ENCODE measurements around the gene MMAB. TPM values are rescaled to one million over a fixed set of nuclear protein-coding genes. Genes with fewer than 3 reads are reported as not detected.

The MMAB gene
- polyA plus RNA-seq, 2 donors: 42.5 to 50.3 TPM

DNA sequence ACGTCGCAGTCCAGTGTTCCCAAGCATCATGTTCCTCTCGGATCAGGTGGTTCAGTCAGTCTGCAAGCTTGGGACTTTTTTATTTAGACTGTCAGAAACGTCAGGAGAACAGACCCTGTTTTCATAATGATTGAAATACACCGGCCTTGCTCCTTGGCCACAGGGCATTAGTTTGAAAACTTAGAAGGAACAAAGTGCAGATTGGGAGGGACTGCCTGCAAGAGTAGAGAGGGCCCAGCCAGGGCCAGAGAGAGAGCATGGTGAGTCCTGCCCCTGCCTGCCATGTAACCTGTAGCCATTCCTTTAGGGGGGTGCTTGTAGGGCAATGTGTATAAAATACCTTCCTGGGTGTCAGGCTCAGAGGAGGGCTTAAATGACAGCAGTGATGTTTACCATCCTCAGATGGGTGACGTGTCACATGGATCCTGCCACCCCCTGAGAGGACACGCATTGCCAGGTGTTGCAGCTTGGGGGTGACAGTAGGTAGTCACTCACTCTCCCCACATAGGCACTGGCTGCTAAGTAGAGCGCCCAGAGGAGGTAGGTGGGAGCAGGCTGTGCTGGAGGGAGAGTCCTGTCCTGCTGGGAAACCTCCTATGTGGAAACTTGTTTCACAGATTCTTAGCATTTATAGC is 45.7 kb downstream of the MMAB start:
- Histone ChIP-seq H3K27ac (ENCODE audit: low read depth in 2 of 2, low read length in 1 of 2) (no peak overlapping the region), H3K36me3 (ENCODE audit: control insufficient read depth in 2 of 2, insufficient read depth in 2 of 2, low read length in 1 of 2) (peaks cover 18 to 39% of the 10 kb centered on the region in 2 donors), H3K9me3 (ENCODE audit: control insufficient read depth in 2 of 2, insufficient read depth in 1 of 2, low read depth in 1 of 2, low read length in 1 of 2) (no peaks in the 10 kb centered on the region), H3K4me1 (ENCODE audit: control insufficient read depth in 2 of 2, insufficient read depth in 2 of 2, low read length in 1 of 2) (no peaks in the 10 kb centered on the region), H3K4me3 (ENCODE audit: low read depth in 1 of 2, low read length in 2 of 2) (no peak overlapping the region), H3K27me3 (ENCODE audit: control insufficient read depth in 1 of 2, insufficient read depth in 2 of 2, low read length in 2 of 2) (no peaks in the 10 kb centered on the region)
- 83 to 88% methylated on average over 8 of the region's 8 CpGs for WGBS, 2 donors

DNA sequence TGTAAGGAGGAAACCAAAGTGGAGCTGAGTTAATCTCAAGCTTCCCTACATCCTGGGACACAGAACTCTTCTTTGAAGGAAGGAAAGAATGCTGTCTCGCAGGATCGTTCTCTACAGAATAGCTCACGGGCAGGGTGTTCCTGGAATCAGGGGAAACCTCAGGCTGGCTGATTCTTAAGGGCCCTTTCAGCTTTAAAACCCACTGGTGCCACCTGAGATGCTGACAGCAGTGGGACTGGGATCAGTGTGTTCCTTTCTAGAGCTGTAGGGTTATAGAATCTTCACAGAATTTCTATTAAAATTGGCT is 48.1 kb downstream of the MMAB start:
- H3K27ac ChIP-seq (ENCODE audit: low read depth in 2 of 2, low read length in 1 of 2): no peak overlapping the region
- no peaks in the 10 kb centered on the region for H3K4me1 ChIP-seq (ENCODE audit: control insufficient read depth in 2 of 2, insufficient read depth in 2 of 2, low read length in 1 of 2)
- H3K36me3 ChIP-seq (ENCODE audit: control insufficient read depth in 2 of 2, insufficient read depth in 2 of 2, low read length in 1 of 2): peaks cover 24 to 47% of the 10 kb centered on the region in 2 donors
- H3K9me3 ChIP-seq (ENCODE audit: control insufficient read depth in 2 of 2, insufficient read depth in 1 of 2, low read depth in 1 of 2, low read length in 1 of 2): no peaks in the 10 kb centered on the region
- 78 to 84% methylated on average over 3 of the region's 3 CpGs for WGBS, 2 donors
- H3K4me3 ChIP-seq (ENCODE audit: low read depth in 1 of 2, low read length in 2 of 2): no peak overlapping the region
- no peaks in the 10 kb centered on the region for H3K27me3 ChIP-seq (ENCODE audit: control insufficient read depth in 1 of 2, insufficient read depth in 2 of 2, low read length in 2 of 2)

DNA sequence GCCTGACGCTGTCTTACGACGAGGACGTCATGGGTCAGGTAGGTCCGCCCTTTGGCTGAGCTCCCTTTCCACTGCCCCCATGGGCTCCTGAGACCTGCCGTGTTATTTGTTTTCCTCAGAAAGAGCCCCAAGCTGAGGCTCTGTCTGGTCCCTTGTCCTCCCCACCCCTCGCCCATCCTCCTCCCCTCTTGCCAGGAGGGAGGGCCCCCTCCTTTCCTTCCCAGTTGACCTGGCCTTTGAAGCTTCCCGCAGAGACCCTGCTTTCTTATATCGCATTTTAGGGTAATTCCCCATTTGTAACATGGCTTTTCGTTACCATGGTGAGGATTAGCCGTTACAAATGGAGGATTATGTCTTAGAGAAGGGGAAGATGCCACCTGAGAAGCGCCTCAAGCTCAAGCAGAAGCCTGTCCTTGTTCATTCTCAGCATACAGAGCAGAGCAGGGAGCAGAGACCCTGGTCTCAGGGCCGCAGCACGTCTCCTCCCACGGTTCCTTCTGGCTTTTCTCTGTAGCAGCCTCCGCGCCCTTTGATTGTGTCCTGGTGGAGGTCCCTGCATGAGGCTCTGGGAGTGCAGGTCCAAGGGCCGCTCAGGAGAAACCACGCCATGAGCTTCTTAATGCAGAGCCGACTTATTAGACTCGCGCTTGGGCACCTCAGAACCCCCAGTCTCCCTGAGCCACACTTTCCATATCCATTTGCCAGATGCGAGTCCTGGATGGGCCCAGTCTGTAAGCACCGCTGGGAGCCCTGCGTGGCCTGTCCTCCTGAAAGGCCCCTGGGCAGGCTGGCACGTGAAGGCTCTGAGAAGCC is 48.6 kb downstream of the MMAB start:
- Histone ChIP-seq H3K4me1 (ENCODE audit: control insufficient read depth in 2 of 2, insufficient read depth in 2 of 2, low read length in 1 of 2) (no peaks in the 10 kb centered on the region), H3K36me3 (ENCODE audit: control insufficient read depth in 2 of 2, insufficient read depth in 2 of 2, low read length in 1 of 2) (peaks cover 24 to 50% of the 10 kb centered on the region in 2 donors), H3K27me3 (ENCODE audit: control insufficient read depth in 1 of 2, insufficient read depth in 2 of 2, low read length in 2 of 2) (no peaks in the 10 kb centered on the region), H3K9me3 (ENCODE audit: control insufficient read depth in 2 of 2, insufficient read depth in 1 of 2, low read depth in 1 of 2, low read length in 1 of 2) (no peaks in the 10 kb centered on the region), H3K27ac (ENCODE audit: low read depth in 2 of 2, low read length in 1 of 2) (no peak overlapping the region), H3K4me3 (ENCODE audit: low read depth in 1 of 2, low read length in 2 of 2) (no peak overlapping the region)
- 87 to 89% methylated on average over 26 of the region's 26 CpGs for WGBS, 2 donors

DNA sequence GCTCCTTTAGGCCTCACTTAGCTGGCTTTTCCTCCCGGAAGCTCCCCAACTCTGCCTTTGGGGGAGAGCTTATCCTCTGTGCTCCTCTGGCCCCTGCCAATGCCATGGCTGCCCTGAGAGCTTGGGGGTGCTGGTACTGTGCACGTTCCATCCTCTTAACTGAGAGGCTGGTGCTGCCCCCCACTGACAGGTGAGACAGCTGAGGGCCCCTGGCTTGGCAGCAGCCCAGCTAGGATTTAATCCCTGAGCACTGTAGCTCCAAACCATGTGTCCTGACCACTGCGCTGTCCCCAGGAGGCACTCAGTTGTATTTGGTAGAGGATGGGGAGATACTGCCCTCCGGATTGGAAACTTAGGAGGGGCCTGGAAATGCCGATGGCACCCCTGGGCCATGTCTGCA is 49.8 kb downstream of the MMAB start:
- H3K27me3 ChIP-seq (ENCODE audit: control insufficient read depth in 1 of 2, insufficient read depth in 2 of 2, low read length in 2 of 2): no peaks in the 10 kb centered on the region
- H3K4me3 ChIP-seq (ENCODE audit: low read depth in 1 of 2, low read length in 2 of 2): no peak overlapping the region
- no peaks in the 10 kb centered on the region for H3K9me3 ChIP-seq (ENCODE audit: control insufficient read depth in 2 of 2, insufficient read depth in 1 of 2, low read depth in 1 of 2, low read length in 1 of 2)
- WGBS, 2 donors: 92 to 94% methylated on average over 5 of the region's 5 CpGs
- no peaks in the 10 kb centered on the region for H3K4me1 ChIP-seq (ENCODE audit: control insufficient read depth in 2 of 2, insufficient read depth in 2 of 2, low read length in 1 of 2)
- H3K36me3 ChIP-seq (ENCODE audit: control insufficient read depth in 2 of 2, insufficient read depth in 2 of 2, low read length in 1 of 2): peaks cover 24 to 49% of the 10 kb centered on the region in 2 donors
- no peak overlapping the region for H3K27ac ChIP-seq (ENCODE audit: low read depth in 2 of 2, low read length in 1 of 2)

DNA sequence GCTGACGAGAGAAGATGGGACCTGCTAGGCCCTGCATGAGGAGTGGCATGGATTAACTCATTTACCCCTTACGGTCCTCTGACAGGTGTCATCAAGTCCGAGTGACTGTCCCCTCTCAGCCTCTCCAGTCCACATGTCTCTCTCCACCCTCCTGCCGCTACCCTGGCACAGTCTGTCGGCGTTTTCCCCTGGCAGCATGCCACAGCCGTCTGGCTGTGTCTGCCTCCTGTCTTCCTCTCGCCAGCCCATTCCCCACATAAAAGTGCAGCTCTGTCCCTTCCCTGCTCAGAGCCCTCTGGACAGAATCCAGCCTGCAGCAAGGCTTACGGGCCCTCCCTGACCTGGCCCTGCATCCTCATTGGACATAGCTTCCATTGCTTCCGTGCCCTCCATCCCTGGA is 50.2 kb downstream of the MMAB start:
- H3K4me1 ChIP-seq (ENCODE audit: control insufficient read depth in 2 of 2, insufficient read depth in 2 of 2, low read length in 1 of 2): no peaks in the 10 kb centered on the region
- H3K27ac ChIP-seq (ENCODE audit: low read depth in 2 of 2, low read length in 1 of 2): no peak overlapping the region
- H3K9me3 ChIP-seq (ENCODE audit: control insufficient read depth in 2 of 2, insufficient read depth in 1 of 2, low read depth in 1 of 2, low read length in 1 of 2): no peaks in the 10 kb centered on the region
- WGBS, 2 donors: 77% methylated on average over 10 of the region's 10 CpGs
- no peaks in the 10 kb centered on the region for H3K27me3 ChIP-seq (ENCODE audit: control insufficient read depth in 1 of 2, insufficient read depth in 2 of 2, low read length in 2 of 2)
- H3K4me3 ChIP-seq (ENCODE audit: low read depth in 1 of 2, low read length in 2 of 2): no peak overlapping the region
- peaks cover 24 to 50% of the 10 kb centered on the region in 2 donors for H3K36me3 ChIP-seq (ENCODE audit: control insufficient read depth in 2 of 2, insufficient read depth in 2 of 2, low read length in 1 of 2)

DNA sequence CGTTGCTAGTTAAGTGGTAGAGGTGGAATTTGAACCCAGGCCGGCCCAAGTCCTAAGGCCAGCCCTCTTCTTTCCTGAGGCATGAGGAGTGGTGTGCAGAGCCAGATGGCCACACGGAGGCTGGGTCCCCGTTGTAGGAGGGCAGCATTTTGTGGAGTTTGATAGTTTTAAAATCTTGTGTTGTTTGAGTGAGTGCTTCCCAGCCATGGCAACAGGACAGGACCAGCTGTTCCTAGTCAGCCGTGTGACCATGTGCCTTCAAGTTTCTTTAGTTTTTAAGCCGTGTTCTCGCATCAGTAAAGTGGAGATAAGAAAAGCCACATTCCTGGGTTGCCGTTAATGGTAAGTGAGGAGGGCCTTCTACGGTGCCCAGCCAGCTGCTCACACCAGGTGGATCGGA is 51.5 kb downstream of the MMAB start:
- H3K4me1 ChIP-seq (ENCODE audit: control insufficient read depth in 2 of 2, insufficient read depth in 2 of 2, low read length in 1 of 2): no peaks in the 10 kb centered on the region
- 77 to 81% methylated on average over 10 of the region's 10 CpGs for WGBS, 2 donors
- no peak overlapping the region for H3K4me3 ChIP-seq (ENCODE audit: low read depth in 1 of 2, low read length in 2 of 2)
- peaks cover 32 to 54% of the 10 kb centered on the region in 2 donors for H3K36me3 ChIP-seq (ENCODE audit: control insufficient read depth in 2 of 2, insufficient read depth in 2 of 2, low read length in 1 of 2)
- no peaks in the 10 kb centered on the region for H3K9me3 ChIP-seq (ENCODE audit: control insufficient read depth in 2 of 2, insufficient read depth in 1 of 2, low read depth in 1 of 2, low read length in 1 of 2)
- H3K27me3 ChIP-seq (ENCODE audit: control insufficient read depth in 1 of 2, insufficient read depth in 2 of 2, low read length in 2 of 2): no peaks in the 10 kb centered on the region
- H3K27ac ChIP-seq (ENCODE audit: low read depth in 2 of 2, low read length in 1 of 2): no peak overlapping the region

DNA sequence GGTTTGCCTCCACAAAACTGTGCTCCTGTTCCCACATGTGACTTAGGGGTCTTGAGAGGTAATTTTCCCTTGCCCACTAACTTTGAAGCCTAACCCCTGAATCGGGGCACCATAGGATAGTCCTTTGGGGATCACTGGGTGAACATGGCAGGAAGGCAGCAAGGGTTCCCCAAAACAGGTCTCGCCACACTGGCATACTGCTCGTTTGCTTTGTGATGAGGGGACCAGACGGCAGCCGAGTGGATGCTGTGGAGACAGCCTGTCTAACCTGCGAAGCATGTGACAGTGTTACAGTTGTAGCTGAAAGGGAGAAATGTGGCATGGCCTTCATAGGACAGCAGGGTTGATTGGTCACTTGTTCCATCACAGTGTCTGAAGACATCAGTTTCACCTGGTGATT is 53.5 kb downstream of the MMAB start:
- no peaks in the 10 kb centered on the region for H3K9me3 ChIP-seq (ENCODE audit: control insufficient read depth in 2 of 2, insufficient read depth in 1 of 2, low read depth in 1 of 2, low read length in 1 of 2)
- H3K36me3 ChIP-seq (ENCODE audit: control insufficient read depth in 2 of 2, insufficient read depth in 2 of 2, low read length in 1 of 2): peaks cover 36 to 58% of the 10 kb centered on the region in 2 donors
- 87 to 91% methylated on average over 6 of the region's 6 CpGs for WGBS, 2 donors
- no peaks in the 10 kb centered on the region for H3K4me1 ChIP-seq (ENCODE audit: control insufficient read depth in 2 of 2, insufficient read depth in 2 of 2, low read length in 1 of 2)
- no peak overlapping the region for H3K4me3 ChIP-seq (ENCODE audit: low read depth in 1 of 2, low read length in 2 of 2)
- H3K27me3 ChIP-seq (ENCODE audit: control insufficient read depth in 1 of 2, insufficient read depth in 2 of 2, low read length in 2 of 2): no peaks in the 10 kb centered on the region
- H3K27ac ChIP-seq (ENCODE audit: low read depth in 2 of 2, low read length in 1 of 2): peak overlapping the region; percentile 24 to 33

DNA sequence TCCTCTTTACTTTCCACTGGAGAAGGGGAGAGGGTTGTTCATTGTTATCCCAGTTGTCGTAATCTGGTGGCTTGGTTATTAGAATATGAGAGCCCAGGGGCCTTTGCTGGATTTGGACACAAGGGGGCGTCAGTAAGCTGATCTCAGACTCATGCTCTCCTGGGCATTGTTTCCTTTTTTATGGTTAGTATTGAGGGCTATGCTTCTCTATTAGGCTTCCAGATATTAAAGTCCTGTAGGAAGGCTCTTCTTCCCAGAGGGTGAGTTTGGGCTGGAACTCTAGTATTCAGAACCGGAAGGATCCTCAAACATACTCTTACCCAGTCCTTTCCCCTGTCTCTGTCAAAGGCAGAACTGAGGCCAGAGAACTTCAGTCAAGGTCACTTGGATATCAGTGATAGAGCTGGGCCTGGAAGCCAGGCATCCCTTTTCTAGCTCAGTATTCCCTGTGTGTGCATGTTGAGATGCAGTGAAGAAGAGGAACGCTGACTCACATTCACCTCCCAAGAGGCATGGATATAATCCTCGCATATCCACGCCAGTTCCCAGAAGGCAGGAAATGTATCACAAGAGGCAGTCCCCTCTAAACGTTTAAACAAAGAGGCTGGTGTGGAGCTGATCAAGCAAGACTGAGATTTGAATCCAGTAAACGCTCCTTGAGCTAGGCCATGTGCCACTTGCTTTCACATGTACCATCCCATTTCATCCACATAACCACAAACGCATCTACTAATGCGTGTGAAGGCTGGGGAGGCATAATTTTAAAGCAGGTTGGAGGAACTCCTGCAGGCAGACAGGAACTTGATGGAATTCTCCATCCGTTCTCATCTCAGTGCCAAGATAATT is 54.3 kb downstream of the MMAB start:
- Histone ChIP-seq H3K9me3 (ENCODE audit: control insufficient read depth in 2 of 2, insufficient read depth in 1 of 2, low read depth in 1 of 2, low read length in 1 of 2) (no peaks in the 10 kb centered on the region), H3K4me3 (ENCODE audit: low read depth in 1 of 2, low read length in 2 of 2) (no peak overlapping the region), H3K27me3 (ENCODE audit: control insufficient read depth in 1 of 2, insufficient read depth in 2 of 2, low read length in 2 of 2) (no peaks in the 10 kb centered on the region), H3K36me3 (ENCODE audit: control insufficient read depth in 2 of 2, insufficient read depth in 2 of 2, low read length in 1 of 2) (peaks cover 36 to 58% of the 10 kb centered on the region in 2 donors), H3K4me1 (ENCODE audit: control insufficient read depth in 2 of 2, insufficient read depth in 2 of 2, low read length in 1 of 2) (no peaks in the 10 kb centered on the region), H3K27ac (ENCODE audit: low read depth in 2 of 2, low read length in 1 of 2) (peak overlapping the region in 1 of 2 donors; percentile 15)
- 56 to 60% methylated on average over 11 of the region's 11 CpGs for WGBS, 2 donors

DNA sequence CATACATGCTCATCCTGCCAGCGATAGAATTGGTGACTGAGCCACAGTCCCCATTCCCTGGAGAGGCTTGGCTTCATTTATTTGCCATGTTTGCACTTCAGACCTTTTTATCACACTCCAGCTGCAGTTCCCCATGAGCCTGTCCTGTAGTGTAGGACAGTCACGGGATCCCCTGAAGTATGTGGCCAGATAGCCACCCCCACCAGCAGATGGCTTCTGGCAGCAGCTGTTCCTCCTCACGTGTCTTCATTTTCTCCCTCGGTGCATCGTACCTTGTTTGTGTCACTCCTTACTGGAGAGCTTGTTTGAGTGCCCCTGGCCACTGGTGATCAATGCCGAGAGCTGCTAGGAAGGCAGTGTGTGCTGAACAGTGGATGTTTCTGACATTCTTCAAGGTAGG is 55.7 kb downstream of the MMAB start:
- Histone ChIP-seq H3K27me3 (ENCODE audit: control insufficient read depth in 1 of 2, insufficient read depth in 2 of 2, low read length in 2 of 2) (no peaks in the 10 kb centered on the region), H3K9me3 (ENCODE audit: control insufficient read depth in 2 of 2, insufficient read depth in 1 of 2, low read depth in 1 of 2, low read length in 1 of 2) (no peaks in the 10 kb centered on the region), H3K4me1 (ENCODE audit: control insufficient read depth in 2 of 2, insufficient read depth in 2 of 2, low read length in 1 of 2) (no peaks in the 10 kb centered on the region), H3K36me3 (ENCODE audit: control insufficient read depth in 2 of 2, insufficient read depth in 2 of 2, low read length in 1 of 2) (peaks cover 36 to 46% of the 10 kb centered on the region in 2 donors), H3K27ac (ENCODE audit: low read depth in 2 of 2, low read length in 1 of 2) (no peak overlapping the region), H3K4me3 (ENCODE audit: low read depth in 1 of 2, low read length in 2 of 2) (no peak overlapping the region)
- WGBS, 2 donors: 76 to 80% methylated on average over 6 of the region's 6 CpGs
